ACC112 (cell line): ENCODE results near the gene ITPR1.
"Not testable (repeated sequence)": the region's sequence is repeated elsewhere in the genome, so short reads cannot be mapped to it uniquely, and the experiment has no call there.

Source experiments
- H2AFZ ChIP-seq: fragments of 200-600 bp; sonication (generic); one replicate; pipeline ENCODE4 v1.6.0; 2017; ENCODE audit warnings: antibody characterized with exemption, low read length; ENCODE audit not compliant: unreplicated experiment
- H3K27ac ChIP-seq: fragments of 200-600 bp; sonication (generic); 2 replicates; pipeline ENCODE4 v1.5.1; 2014; ENCODE audit warnings: low read depth, mild to moderate bottlenecking, antibody characterized with exemption, low read length, moderate library complexity
- H3K27me3 ChIP-seq: fragments of 200-600 bp; sonication (generic); 2 replicates; pipeline ENCODE4 v1.6.1; 2014; ENCODE audit warnings: mild to moderate bottlenecking, antibody characterized with exemption, low read length, moderate library complexity, mixed read lengths; ENCODE audit not compliant: insufficient read depth
- H3K36me3 ChIP-seq: fragments of 200-600 bp; sonication (generic); 2 replicates; pipeline ENCODE4 v1.6.1; 2016; ENCODE audit warnings: mild to moderate bottlenecking, antibody characterized with exemption, low read length, moderate library complexity, mixed read lengths; ENCODE audit not compliant: insufficient read depth
- H3K4me1 ChIP-seq: fragments of 200-600 bp; sonication (generic); one replicate; pipeline ENCODE4 v1.6.1; 2016; ENCODE audit warnings: low read length, mixed read lengths; ENCODE audit not compliant: insufficient read depth, unreplicated experiment, control insufficient read depth
- H3K4me3 ChIP-seq: fragments of 200-600 bp; sonication (generic); 2 replicates; pipeline ENCODE4 v1.5.1; 2014; ENCODE audit warnings: mild to moderate bottlenecking, low read depth, low read length
- H3K79me2 ChIP-seq: fragments of 200-600 bp; sonication (generic); one replicate; pipeline ENCODE4 v1.6.0; 2016; ENCODE audit warnings: low read length; ENCODE audit not compliant: control insufficient read depth, unreplicated experiment, insufficient read depth

Gene ITPR1

DNA sequence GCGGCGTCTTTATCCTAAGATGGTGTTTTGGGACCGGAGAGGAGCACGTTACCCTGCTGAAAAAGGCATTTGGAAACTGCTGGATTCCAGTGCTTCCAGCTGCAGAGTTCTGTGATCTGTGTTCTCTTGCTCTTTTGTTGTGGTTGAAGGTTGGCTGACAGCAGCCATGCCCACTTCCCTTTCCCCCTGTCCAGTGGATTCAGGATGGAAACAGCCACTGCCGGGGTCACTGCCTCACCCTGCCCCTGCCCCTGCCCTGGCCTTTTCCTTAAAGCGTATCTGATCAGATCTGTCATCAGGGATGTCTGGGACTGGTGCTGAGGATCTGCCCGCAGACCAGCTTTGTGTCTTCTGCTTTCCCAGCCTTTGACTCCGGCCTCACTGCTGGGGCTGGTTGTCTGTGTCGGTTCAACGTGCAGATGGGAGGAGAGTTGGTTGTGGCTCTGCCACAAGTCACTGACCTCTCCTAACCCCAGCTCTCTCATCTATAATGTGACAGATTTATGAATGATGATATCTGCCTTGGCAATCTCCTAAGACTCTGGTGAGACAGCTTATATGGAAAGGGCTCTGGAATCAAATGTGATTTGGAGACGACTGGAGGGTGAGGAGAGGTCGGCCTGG, 266.7 kb downstream of the ITPR1 start:
- H3K36me3 ChIP-seq = no peaks in the 10 kb centered on the region

DNA sequence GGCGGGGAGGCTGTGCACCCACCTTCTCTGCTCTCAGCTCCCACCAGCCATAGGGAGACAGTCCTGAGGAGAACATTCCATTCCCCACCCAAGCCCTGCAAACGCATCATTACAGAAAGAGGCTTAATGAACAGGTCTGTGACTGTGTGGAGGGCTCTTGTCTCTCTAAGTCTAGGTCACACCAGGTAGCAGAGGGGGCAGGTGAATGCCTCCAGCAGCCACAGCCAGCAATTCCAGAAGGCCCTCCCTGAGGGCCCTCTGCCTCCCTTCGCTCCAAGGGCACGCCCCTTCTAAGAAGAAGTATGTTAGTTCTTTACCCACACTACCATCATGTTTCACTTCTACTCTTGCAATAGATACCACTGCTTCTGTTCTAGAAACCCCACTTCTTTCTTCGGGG, 268.6 kb downstream of the ITPR1 start:
- no peaks in the 10 kb centered on the region for H3K27me3 ChIP-seq
- no peak overlapping the region for H3K4me3 ChIP-seq
- H3K27ac ChIP-seq = no peak overlapping the region
- no peaks in the 10 kb centered on the region for H3K36me3 ChIP-seq
- H3K79me2 ChIP-seq = no peaks in the 10 kb centered on the region
- no peak overlapping the region for H2AFZ ChIP-seq
- no peaks in the 10 kb centered on the region for H3K4me1 ChIP-seq

More for the DNA sequence above, 266.7 kb downstream of the ITPR1 start:
- Histone ChIP-seq H3K4me1 (no peaks in the 10 kb centered on the region), H3K4me3 (no peak overlapping the region), H2AFZ (no peak overlapping the region), H3K79me2 (no peaks in the 10 kb centered on the region), H3K27ac (no peak overlapping the region), H3K27me3 (no peaks in the 10 kb centered on the region)

GRCh38 chr3:4762481-4763230, 269.5 kb downstream of the ITPR1 start:
- H3K4me3 ChIP-seq, H3K27me3 ChIP-seq, H3K36me3 ChIP-seq: not testable (repeated sequence)

DNA sequence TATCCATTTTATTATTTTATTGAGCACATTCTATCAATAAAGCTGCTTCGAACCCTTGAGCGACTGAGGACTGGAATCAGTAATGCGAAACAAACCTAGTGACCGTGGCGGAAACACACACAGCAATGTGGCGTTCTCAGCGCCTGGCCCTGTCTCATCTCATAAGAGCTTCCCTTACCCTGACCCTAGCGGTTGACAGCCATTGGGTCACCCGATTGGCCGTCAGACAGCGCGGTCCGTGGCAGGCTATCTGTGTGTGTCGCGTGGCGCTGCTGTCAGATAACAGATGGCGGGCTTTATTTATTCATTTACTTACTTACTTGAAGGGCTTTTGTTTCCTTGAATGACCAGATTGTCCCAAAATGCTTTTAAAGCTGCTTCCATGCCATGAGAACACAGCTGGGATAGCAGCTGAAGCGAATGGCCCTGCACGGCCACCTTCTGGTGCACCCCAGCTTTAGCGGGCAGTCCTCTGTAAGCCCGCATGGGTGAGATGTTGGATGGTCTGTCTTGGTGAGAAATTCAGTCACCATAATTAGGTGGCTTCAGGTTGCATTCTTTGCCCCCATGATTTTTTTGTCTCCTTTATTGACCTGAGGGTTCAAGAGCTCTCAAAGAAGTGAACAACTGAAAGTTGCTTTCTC, 270.6 kb downstream of the ITPR1 start:
- H3K36me3 ChIP-seq = no peaks in the 10 kb centered on the region
- no peak overlapping the region for H3K27ac ChIP-seq
- no peaks in the 10 kb centered on the region for H3K27me3 ChIP-seq
- H2AFZ ChIP-seq = no peak overlapping the region
- no peaks in the 10 kb centered on the region for H3K79me2 ChIP-seq
- no peak overlapping the region for H3K4me3 ChIP-seq
- H3K4me1 ChIP-seq = no peaks in the 10 kb centered on the region

More at GRCh38 chr3:4762481-4763230, 269.5 kb downstream of the ITPR1 start:
- H3K27ac ChIP-seq, H2AFZ ChIP-seq, H3K4me1 ChIP-seq, H3K79me2 ChIP-seq: not testable (repeated sequence)

DNA sequence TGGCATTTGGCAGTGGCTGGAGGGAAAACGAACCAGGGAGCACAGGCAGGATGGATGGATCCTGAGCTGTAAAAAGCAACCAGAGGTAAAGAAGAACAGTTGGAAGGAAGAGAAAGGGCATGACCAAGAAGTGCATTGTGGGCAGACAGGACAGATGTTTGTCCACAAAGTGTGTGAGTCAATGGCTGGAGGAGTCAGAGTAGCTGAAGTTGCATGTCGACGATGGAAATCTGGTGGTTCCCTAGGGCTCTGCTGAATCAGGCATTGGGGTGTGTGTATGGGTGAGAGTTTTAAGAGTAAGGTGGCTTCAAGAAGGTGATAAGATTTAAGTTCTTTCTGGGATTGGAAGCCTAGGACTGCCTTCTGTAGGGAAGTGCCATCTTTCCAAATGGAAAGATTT, 272.1 kb downstream of the ITPR1 start:
- Histone ChIP-seq H2AFZ (no peak overlapping the region), H3K27me3 (no peaks in the 10 kb centered on the region), H3K79me2 (no peaks in the 10 kb centered on the region), H3K4me3 (no peak overlapping the region), H3K4me1 (no peaks in the 10 kb centered on the region), H3K36me3 (no peaks in the 10 kb centered on the region), H3K27ac (no peak overlapping the region)

DNA sequence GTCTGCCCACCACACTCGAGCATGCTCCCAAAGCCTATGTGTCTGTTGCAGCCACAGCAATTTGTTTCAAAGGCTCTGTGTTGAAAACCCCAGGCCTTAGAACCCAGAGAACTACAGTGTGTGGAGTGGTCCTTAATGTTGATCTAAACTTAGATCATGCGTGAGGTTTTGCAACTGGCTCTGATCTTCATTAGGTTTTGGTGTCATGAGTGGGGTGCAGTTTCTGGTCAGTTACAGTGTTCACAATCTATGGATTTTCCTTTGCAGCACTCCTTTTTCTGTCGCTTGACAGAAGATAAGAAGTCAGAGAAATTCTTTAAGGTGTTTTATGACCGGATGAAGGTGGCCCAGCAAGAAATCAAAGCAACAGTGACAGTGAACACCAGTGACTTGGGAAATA, 273.1 kb downstream of the ITPR1 start:
- H3K36me3 ChIP-seq = no peaks in the 10 kb centered on the region
- H2AFZ ChIP-seq = no peak overlapping the region
- no peaks in the 10 kb centered on the region for H3K27me3 ChIP-seq
- no peak overlapping the region for H3K27ac ChIP-seq
- H3K79me2 ChIP-seq = no peaks in the 10 kb centered on the region
- no peaks in the 10 kb centered on the region for H3K4me1 ChIP-seq
- H3K4me3 ChIP-seq = no peak overlapping the region

DNA sequence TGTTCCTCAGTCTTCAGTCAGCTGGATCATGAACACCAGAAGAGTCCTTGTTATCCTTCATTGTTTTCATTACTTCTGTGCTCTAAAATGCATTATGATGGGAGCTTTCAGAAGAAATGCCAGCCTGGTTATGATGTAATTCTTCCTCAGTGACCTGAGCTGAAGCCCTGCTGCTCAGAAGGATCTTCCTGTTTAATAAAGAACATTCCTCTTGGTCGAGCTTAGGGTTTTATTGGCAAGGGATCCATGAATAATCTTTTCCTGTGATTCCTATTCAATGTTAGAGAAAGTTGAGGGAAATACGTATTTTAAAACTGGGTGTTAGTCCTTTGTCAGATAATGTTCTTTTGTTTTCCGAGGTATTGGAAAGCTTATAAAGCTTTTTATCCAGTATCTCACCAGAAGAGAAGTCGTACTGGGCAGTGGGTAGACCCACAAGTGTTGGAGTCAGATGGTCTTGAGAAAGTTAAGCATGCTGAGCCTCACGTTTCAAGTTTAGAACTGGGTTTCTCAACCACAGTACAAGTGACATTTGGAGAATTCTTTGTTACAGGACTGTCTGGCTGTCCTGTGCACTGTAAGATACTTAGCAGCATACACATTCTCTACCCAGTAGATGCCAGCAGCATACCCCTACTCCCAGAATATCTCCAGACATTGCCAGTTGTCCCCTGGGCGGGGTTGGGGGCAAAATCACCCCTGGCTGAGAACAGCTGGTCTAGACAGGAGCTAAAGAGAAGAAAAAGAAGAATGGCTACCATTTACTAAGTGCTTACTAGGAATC, 273.8 kb downstream of the ITPR1 start:
- no peak overlapping the region for H2AFZ ChIP-seq
- no peaks in the 10 kb centered on the region for H3K27me3 ChIP-seq
- no peaks in the 10 kb centered on the region for H3K36me3 ChIP-seq
- H3K27ac ChIP-seq = no peak overlapping the region
- peaks cover under 1% of the 10 kb centered on the region for H3K4me1 ChIP-seq
- H3K4me3 ChIP-seq = no peak overlapping the region
- no peaks in the 10 kb centered on the region for H3K79me2 ChIP-seq

GRCh38 chr3:4768021-4768420, 274.9 kb downstream of the ITPR1 start:
- Histone ChIP-seq H3K36me3 (no peaks in the 10 kb centered on the region), H2AFZ (no peak overlapping the region), H3K4me1 (peaks cover 6% of the 10 kb centered on the region), H3K79me2 (no peaks in the 10 kb centered on the region), H3K27ac (no peak overlapping the region), H3K27me3 (no peaks in the 10 kb centered on the region), H3K4me3 (no peak overlapping the region)

GRCh38 chr3:4768521-4768920, 275.4 kb downstream of the ITPR1 start:
- Histone ChIP-seq H3K36me3 (no peaks in the 10 kb centered on the region), H2AFZ (no peak overlapping the region), H3K79me2 (no peaks in the 10 kb centered on the region), H3K4me3 (no peak overlapping the region), H3K27ac (no peak overlapping the region), H3K4me1 (peaks cover 6% of the 10 kb centered on the region), H3K27me3 (no peaks in the 10 kb centered on the region)

GRCh38 chr3:4770561-4770960, 277.4 kb downstream of the ITPR1 start:
- no peak overlapping the region for H2AFZ ChIP-seq
- no peaks in the 10 kb centered on the region for H3K27me3 ChIP-seq
- peaks cover 6% of the 10 kb centered on the region for H3K4me1 ChIP-seq
- H3K27ac ChIP-seq = no peak overlapping the region
- no peaks in the 10 kb centered on the region for H3K36me3 ChIP-seq
- H3K79me2 ChIP-seq = no peaks in the 10 kb centered on the region
- no peak overlapping the region for H3K4me3 ChIP-seq
